GM19438 (cell line): ENCODE data around the gene C12orf54.
"Not testable (repeated sequence)": the region's sequence is repeated elsewhere in the genome, so short reads cannot be mapped to it uniquely, and the experiment has no call there.

Experiments
- ATAC-seq: cut with Tn5 transposase; IDR thresholded peaks from one replicate; pipeline ENCODE4 v1.9.1; 2021; ENCODE audit warnings: low read depth; ENCODE audit not compliant: unreplicated experiment

Gene C12orf54

DNA sequence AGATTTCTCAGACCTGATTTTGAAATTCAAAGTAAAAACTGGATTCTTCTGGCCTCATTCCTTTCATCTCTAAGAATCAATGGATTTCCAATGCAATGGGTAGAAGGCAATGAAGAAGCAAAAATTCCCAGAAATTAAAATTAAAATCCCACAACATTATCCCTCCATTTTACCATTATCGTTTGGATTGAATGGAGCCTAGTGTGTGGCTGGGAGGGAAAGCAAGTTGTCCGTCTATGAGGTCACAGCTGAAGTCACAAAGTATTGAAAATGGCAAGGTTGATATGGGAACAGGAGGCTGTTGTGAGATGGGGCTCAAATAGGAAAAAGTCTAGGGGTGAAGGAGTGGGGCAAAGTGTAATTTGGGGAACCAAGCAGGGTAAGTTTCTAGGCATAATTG is at the start of gene C12orf54:
TSS of gene C12orf54 (plus strand) at position 301 of the 400 bp plus-strand sequence. CDS start 799 bp downstream, outside the sequence.
- no peak for ATAC-seq

DNA sequence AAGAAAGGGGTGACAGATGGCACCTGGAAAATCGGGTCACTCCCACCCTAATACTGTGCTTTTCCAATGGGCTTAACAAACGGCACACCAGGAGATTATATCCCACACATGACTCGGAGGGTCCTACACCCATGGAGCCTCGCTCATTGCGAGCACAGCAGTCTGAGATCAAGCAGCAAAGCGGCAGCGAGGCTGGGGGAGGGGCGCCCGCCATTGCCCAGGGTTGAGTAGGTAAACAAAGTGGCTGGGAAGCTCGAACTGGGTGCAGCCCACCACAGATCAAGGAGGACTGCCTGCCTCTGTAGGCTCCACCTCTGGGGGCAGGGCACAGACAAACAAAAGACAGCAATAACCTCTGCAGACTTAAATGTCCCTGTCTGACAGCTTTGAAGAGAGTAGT is 48.3 kb upstream of the C12orf54 start:
- not testable (repeated sequence) for ATAC-seq

DNA sequence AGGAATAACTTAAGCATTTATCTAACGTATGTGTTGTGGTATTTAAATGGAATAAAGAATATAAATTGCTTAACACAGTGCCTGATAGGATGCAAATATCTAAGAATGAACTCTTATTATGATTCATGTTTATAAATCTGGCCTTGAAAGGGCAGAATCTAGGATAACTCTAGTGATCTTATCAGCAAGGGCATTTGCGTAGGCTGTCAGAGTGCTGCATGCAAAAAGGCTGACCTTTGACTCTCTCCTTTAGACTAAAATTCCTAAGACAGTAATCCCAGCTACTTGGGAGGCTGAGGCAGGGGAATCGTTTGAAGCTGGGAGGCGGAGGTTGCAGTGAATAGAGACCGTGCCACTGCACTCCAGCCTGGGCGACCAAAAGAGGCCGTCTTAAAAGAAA is 41.2 kb upstream of the C12orf54 start:
- ATAC-seq: no peak

- no peak for ATAC-seq
Observed at GRCh38 chr12:48442179-48442847, 40.0 kb upstream of the C12orf54 start.

GRCh38 chr12:48445538-48445937 is 36.8 kb upstream of the C12orf54 start:
- ATAC-seq: no peak

DNA sequence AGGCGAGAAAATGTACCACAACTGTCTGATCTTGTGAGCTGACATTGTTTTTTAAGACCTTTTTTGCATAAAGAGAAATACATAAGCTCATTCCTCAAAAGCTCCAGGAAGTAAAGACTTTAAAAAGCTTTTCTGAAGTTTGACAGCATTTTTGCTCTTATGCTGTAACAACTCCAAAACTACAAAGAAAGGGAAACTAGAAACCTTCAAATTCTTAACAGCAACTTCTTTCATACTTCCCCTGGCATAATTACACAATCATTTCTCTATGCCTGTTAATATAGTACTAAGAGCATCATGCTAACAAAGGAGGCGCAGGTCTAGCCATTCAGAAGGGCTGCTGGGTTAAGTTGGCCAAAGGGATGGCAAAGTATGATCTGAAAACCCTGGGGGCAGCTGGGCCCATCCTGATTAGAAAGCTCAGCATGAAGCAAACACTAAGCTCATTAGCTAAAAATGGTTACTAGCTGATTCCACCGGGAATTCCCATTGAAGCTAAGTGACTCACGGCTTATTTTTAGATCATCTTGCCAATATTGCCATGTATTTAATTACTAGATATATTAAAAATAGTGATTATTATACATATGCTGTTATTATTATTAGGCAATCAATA is 36.0 kb upstream of the C12orf54 start:
- ATAC-seq: no peak

GRCh38 chr12:48447755-48448154 is 34.5 kb upstream of the C12orf54 start:
- ATAC-seq: no peak

- no peak for ATAC-seq
Observed at GRCh38 chr12:48451372-48451771, 30.9 kb upstream of the C12orf54 start.

GRCh38 chr12:48452961-48453360 is 29.3 kb upstream of the C12orf54 start:
- ATAC-seq: not testable (repeated sequence)

- no peak for ATAC-seq
Observed at GRCh38 chr12:48454667-48455066, 27.6 kb upstream of the C12orf54 start.

- ATAC-seq: no peak
Observed at GRCh38 chr12:48455116-48455515, 27.2 kb upstream of the C12orf54 start.

DNA sequence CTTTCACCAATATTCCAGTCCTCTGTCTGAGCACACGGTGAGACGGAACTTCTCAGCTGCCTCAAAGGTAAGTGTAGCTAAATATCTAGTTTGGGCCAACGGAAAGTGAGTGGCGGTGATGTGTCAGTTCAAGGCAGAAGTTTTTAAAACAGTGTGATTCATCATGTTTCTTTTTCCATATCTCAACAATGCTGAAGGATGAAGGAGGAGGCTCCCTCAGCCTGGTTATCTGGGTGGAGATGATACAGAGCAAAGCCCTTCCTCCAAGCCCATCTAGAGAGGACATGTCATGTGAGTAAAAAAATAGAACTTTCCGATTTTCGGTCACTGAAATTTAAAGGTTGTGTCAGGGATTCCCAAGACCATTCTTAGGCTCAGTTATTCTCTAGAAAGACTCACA is 23.0 kb upstream of the C12orf54 start:
- ATAC-seq: no peak

DNA sequence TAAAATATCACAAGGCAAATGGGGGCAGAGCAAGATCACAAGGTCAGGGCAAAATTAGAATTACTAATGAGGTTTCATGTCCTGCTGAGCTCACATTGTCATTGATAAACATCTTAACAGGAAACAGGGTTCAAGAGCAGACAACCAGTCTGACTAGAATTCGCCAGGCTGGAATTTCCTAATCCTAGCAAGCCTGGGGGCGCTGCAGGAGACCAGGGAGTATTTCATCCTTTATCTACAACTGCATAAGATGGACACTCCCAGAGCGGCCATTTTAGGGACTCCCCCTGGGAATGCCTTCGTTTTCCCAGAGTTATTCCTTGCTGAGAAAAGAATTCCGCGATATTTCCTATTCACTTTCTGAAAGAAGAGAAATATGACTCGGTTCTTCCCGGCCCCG is 13.3 kb upstream of the C12orf54 start:
- ATAC-seq: not testable (repeated sequence)

DNA sequence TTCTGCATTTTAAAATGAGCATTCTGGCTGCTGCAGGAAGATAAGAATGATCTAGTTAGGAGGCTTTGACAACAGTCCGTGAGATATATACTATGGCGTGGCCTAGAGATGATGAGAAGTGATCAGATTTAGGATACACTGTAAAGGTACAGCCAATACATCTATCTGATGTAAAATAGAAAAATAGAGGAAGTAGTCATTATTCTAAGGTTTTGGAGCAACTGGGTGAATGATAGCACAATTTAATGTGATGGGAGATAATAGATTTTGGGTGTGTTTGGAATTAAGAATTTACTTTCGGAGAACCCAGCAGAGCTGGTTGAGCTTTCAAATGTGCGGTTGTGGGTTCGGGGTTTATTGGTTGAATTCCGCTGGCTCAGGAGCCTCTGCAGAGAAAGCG is 10.0 kb upstream of the C12orf54 start, which contains the start of gene ANP32D:
TSS of gene ANP32D (plus strand) at position 301 of the 400 bp plus-strand sequence. CDS start 106 bp downstream, outside the sequence.
- ATAC-seq: no peak

DNA sequence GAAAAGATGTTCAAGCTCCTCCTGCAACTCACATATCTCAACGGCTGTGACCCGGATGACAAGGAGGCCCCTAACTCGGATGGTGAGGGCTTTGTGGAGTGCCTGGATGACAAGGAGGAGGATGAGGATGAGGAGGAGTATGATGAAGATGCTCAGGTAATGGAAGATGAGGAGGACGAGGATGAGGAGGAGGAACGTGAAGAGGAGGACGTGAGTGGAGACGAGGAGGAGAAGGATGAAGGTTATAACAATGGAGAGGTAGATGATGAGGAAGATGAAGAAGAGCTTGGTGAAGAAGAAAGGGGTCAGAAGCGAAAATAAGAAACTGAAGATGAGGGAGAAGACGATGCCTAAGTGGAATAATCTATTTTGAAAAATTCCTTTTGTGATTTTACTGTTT is 9.2 kb upstream of the C12orf54 start:
- no peak for ATAC-seq

GRCh38 chr12:48474497-48474896 is 7.8 kb upstream of the C12orf54 start:
- not testable (repeated sequence) for ATAC-seq

DNA sequence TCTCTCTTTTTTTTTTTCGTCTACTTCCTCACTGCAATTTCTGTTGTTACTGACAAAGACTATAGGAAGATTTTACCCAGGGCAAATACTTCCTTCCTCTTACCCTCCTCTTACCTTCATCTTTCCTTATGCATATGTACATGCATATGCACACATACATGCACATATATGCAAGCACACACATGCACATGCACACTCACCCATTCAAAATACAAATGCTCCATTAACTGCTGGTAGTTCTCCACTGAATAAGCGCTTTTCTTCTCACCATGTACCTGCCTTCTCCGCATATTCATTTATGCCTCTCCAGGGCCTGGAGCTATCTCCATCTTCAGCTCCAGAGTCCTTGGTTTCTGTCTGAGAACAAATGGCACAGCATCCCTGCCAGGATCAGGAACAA is 632 bp downstream of the C12orf54 start:
- no peak for ATAC-seq

GRCh38 chr12:48486261-48486660 is 4.0 kb downstream of the C12orf54 start:
- no peak for ATAC-seq

DNA sequence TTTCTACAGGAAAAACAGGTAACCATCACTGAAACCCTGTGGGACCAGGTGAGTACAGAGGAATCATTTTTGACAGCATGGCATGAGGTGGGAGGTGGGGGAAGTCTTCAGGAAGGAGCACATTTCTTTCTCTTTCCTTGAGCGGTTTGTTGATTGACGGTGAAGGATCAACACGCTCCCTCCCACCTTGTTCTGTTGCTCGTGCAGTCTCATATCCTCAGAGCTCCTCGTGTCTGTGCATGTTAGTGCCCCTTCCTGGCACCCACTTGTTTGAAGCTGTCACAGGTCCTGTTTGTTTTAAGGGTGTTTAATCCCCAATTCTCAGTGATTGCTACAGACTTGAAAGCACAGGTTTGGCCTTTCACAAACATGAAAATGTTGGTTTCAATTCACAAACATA is 4.4 kb downstream of the C12orf54 start:
- no peak for ATAC-seq

DNA sequence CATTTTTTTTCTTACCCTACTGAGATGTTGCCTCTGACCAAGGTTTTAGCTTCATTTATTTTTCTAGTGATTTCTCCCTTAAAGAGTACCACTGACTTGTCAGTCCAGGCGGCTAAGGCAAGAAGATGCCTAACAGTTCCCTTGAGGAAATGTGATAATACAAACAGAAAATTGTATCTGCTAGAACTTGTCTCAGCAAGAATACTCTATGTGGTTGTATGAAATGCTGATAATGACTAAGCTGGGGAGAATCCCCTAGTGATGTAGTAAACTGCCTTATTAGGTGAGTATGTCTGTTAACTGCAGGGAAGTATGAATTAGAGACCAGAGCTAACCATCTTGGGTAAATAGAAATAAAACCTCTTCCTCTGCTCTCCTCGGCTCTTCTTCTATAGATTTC is 6.7 kb downstream of the C12orf54 start:
- peak; percentile 98 for ATAC-seq

GRCh38 chr12:48489456-48489855 is 7.2 kb downstream of the C12orf54 start:
- peak; percentile 13 for ATAC-seq

- ATAC-seq: not testable (repeated sequence)
Observed at GRCh38 chr12:48500281-48500680, 18.0 kb downstream of the C12orf54 start.
